MCF 10A (cell line): Measurements from ENCODE around the gene SIRPA. TPM values are rescaled to one million over a fixed set of nuclear protein-coding genes. Genes with fewer than 3 reads are reported as not detected.

ENCODE experiments used
- BruUV-seq: library from RNA; stranded (reverse); fragments of 400-500 nt; replicated peaks from 2 replicates; lab custom pipeline; 2021; lab: Mats Ljungman, UMichigan
- CTCF ChIA-PET: fragments of 300-600 bp; sonication (Branson Sonifier 250); formaldehyde crosslinking; extraction: SDS; loops from one replicate; lab custom pipeline; 2021; ENCODE audit warnings: antibody characterized with exemption, inconsistent platforms; lab: Yijun Ruan, JAX
- POLR2A ChIA-PET: fragments of 300-600, 350-650 bp; sonication (Branson Sonifier 250); formaldehyde crosslinking; extraction: SDS; loops from one replicate; lab custom pipeline; 2020; ENCODE audit warnings: antibody characterized with exemption, inconsistent platforms; lab: Yijun Ruan, JAX
- DNase-seq: peaks from one replicate; pipeline ENCODE4 v3.0.0-alpha.2; 2018; ENCODE audit not compliant: unreplicated experiment
- H3K27ac Mint-ChIP-seq: one replicate; pipeline ENCODE4 v1.8.0; 2022; ENCODE audit warnings: mild to moderate bottlenecking, low read depth, mixed read lengths; ENCODE audit not compliant: unreplicated experiment
- H3K27me3 Mint-ChIP-seq: one replicate; pipeline ENCODE4 v1.8.0; 2022; ENCODE audit warnings: mixed read lengths; ENCODE audit not compliant: insufficient read depth, unreplicated experiment
- H3K36me3 Mint-ChIP-seq: one replicate; pipeline ENCODE4 v1.8.0; 2022; ENCODE audit warnings: mild to moderate bottlenecking, moderate library complexity, mixed read lengths; ENCODE audit not compliant: insufficient read depth, unreplicated experiment
- H3K4me1 Mint-ChIP-seq: one replicate; pipeline ENCODE4 v1.8.0; 2022; ENCODE audit warnings: mixed read lengths; ENCODE audit not compliant: insufficient read depth, unreplicated experiment
- H3K4me3 Mint-ChIP-seq: one replicate; pipeline ENCODE4 v1.8.0; 2022; ENCODE audit warnings: mild to moderate bottlenecking, moderate library complexity, mixed read lengths; ENCODE audit not compliant: unreplicated experiment
- H3K9me3 Mint-ChIP-seq: one replicate; pipeline ENCODE4 v1.8.0; 2022; ENCODE audit warnings: mixed read lengths; ENCODE audit not compliant: unreplicated experiment
- CTCF ChIP-seq: fragments of 200-600 bp; IDR thresholded peaks from one replicate; pipeline ENCODE4 v1.8.0; 2022; ENCODE audit warnings: antibody characterized with exemption, mild to moderate bottlenecking; ENCODE audit not compliant: unreplicated experiment
- intact Hi-C: fragments of 100-400 bp; cut with micrococcal nuclease; formaldehyde crosslinking; loops from 2 replicates; pipeline ENCODE4 v1.14.1; 2022
- total RNA-seq: library from RNA; stranded (reverse); gene quantifications from 2 replicates; pipeline ENCODE4 v1.2.3, GENCODE V29; 2022

Gene SIRPA
- total RNA-seq, 1 experiment from 2014 or later = 18.0 TPM

- no TSS peak for BruUV-seq
- peak overlapping the region; percentile 91 for H3K27ac Mint-ChIP-seq
- intact Hi-C loops = loop anchor here (1.0 to 10.0 kb wide), 2 partner anchors 7 to 138 kb away; no protein-coding TSS in a partner anchor
- H3K36me3 Mint-ChIP-seq = peaks cover 6% of the 10 kb centered on the region
- peak overlapping the region; percentile 33 for H3K4me3 Mint-ChIP-seq
- no peak for TF ChIP-seq CTCF
- no peak for DNase-seq
- peaks cover 45% of the 10 kb centered on the region for H3K4me1 Mint-ChIP-seq
- POLR2A ChIA-PET = interaction anchor here (0.8 to 3.8 kb wide), 9 partner anchors 8 to 710 kb away, joined by 3 to 63 read pairs (median 4); partner anchors contain the start of gene NOP56
- no peaks in the 10 kb centered on the region for H3K27me3 Mint-ChIP-seq
- H3K9me3 Mint-ChIP-seq = no peaks in the 10 kb centered on the region
- CTCF ChIA-PET = interaction anchor here (1.2 to 1.4 kb wide), 2 partner anchors 23 to 178 kb away, joined by 3 to 11 read pairs; no protein-coding TSS in a partner anchor
Measured at GRCh38 chr20:1942486-1943274, 47.5 kb downstream of the SIRPA start.

- no peaks in the 10 kb centered on the region for H3K27me3 Mint-ChIP-seq
- H3K9me3 Mint-ChIP-seq = no peaks in the 10 kb centered on the region
- no peak for TF ChIP-seq CTCF
- peak; percentile 91 for DNase-seq
- peak overlapping the region; percentile 91 for H3K27ac Mint-ChIP-seq
- CTCF ChIA-PET = interaction anchor here (0.5 to 1.4 kb wide), 8 partner anchors 12 to 229 kb away, joined by 3 to 11 read pairs (median 3); no protein-coding TSS in a partner anchor
- H3K4me1 Mint-ChIP-seq = peaks cover 45% of the 10 kb centered on the region
- H3K36me3 Mint-ChIP-seq = peaks cover 2% of the 10 kb centered on the region
- peak overlapping the region; percentile 33 for H3K4me3 Mint-ChIP-seq
- intact Hi-C loops = loop anchor here (1.0 to 10.0 kb wide), 3 partner anchors 8 to 139 kb away; partner anchors contain the start of gene SIRPA
- BruUV-seq = TSS peak; percentile 21
- POLR2A ChIA-PET = interaction anchor here (0.6 to 3.8 kb wide), 21 partner anchors 9 to 709 kb away, joined by 3 to 63 read pairs (median 4); partner anchors contain the start of gene NOP56
Measured at GRCh38 chr20:1943275-1944002, 48.2 kb downstream of the SIRPA start.

GRCh38 chr20:1944345-1945091, 49.3 kb downstream of the SIRPA start:
- Mint-ChIP-seq H3K4me3 (no peak overlapping the region), H3K4me1 (peaks cover 45% of the 10 kb centered on the region), H3K36me3 (no peaks in the 10 kb centered on the region), H3K27me3 (no peaks in the 10 kb centered on the region), H3K27ac (peak overlapping the region; percentile 91), H3K9me3 (no peaks in the 10 kb centered on the region)
- peak; percentile 63 for DNase-seq
- BruUV-seq = TSS peak; percentile 95
- intact Hi-C loops = loop anchor here (2.0 to 10.0 kb wide), 2 partner anchors 50 to 140 kb away; partner anchors contain the start of gene SIRPA
- no peak for TF ChIP-seq CTCF
- POLR2A ChIA-PET = interaction anchor here (0.9 to 3.8 kb wide), 14 partner anchors 8 to 708 kb away, joined by 3 to 63 read pairs (median 4); partner anchors contain the start of gene NOP56
- CTCF ChIA-PET = interaction anchor here (0.5 to 1.4 kb wide), 7 partner anchors 13 to 228 kb away, joined by 3 to 11 read pairs (median 3); no protein-coding TSS in a partner anchor
